ENCODE measurements around the gene MYOT. TPM values are rescaled to one million over a fixed set of nuclear protein-coding genes. Genes with fewer than 3 reads are reported as not detected.
"Not testable (repeated sequence)": the region's sequence is repeated elsewhere in the genome, so short reads cannot be mapped to it uniquely, and the experiment has no call there.

Gene MYOT
- total RNA-seq, 6 experiments from 2014 or later: not detected

- H3K27me3 Mint-ChIP-seq (ENCODE audit: insufficient read depth): peaks cover 12% of the 10 kb centered on the region; the same call in 1 of the 2 replicates
- H3K27ac Mint-ChIP-seq: no peak overlapping the region
- no peaks in the 10 kb centered on the region for H3K4me1 Mint-ChIP-seq (ENCODE audit: low read depth)
- H3K36me3 Mint-ChIP-seq (ENCODE audit: low read depth): no peaks in the 10 kb centered on the region
- TF ChIP-seq, protein P1, sequence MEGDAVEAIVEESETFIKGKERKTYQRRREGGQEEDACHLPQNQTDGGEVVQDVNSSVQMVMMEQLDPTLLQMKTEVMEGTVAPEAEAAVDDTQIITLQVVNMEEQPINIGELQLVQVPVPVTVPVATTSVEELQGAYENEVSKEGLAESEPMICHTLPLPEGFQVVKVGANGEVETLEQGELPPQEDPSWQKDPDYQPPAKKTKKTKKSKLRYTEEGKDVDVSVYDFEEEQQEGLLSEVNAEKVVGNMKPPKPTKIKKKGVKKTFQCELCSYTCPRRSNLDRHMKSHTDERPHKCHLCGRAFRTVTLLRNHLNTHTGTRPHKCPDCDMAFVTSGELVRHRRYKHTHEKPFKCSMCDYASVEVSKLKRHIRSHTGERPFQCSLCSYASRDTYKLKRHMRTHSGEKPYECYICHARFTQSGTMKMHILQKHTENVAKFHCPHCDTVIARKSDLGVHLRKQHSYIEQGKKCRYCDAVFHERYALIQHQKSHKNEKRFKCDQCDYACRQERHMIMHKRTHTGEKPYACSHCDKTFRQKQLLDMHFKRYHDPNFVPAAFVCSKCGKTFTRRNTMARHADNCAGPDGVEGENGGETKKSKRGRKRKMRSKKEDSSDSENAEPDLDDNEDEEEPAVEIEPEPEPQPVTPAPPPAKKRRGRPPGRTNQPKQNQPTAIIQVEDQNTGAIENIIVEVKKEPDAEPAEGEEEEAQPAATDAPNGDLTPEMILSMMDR (IDR thresholded peaks at IDR 0.05): no peak
- DNase-seq: no peak
- H3K9me3 Mint-ChIP-seq: no peaks in the 10 kb centered on the region
- H3K4me3 Mint-ChIP-seq: no peak overlapping the region
These were observed 11.5 kb upstream of the MYOT start for GRCh38 chr5:137856201-137856600.

GRCh38 chr5:137856916-137857862 lies 10.5 kb upstream of the MYOT start:
- TF ChIP-seq, protein P1 (IDR thresholded peaks at IDR 0.05): no peak
- H3K36me3 Mint-ChIP-seq (ENCODE audit: low read depth): no peaks in the 10 kb centered on the region
- no peaks in the 10 kb centered on the region for H3K9me3 Mint-ChIP-seq
- peaks cover 12% of the 10 kb centered on the region; the same call in 1 of the 2 replicates for H3K27me3 Mint-ChIP-seq (ENCODE audit: insufficient read depth)
- no peaks in the 10 kb centered on the region for H3K4me1 Mint-ChIP-seq (ENCODE audit: low read depth)
- no peak for DNase-seq
- H3K4me3 Mint-ChIP-seq: no peak overlapping the region
- H3K27ac Mint-ChIP-seq: no peak overlapping the region

- Mint-ChIP-seq H3K4me1 (ENCODE audit: low read depth) (no peaks in the 10 kb centered on the region), H3K36me3 (ENCODE audit: low read depth) (no peaks in the 10 kb centered on the region), H3K27ac (no peak overlapping the region), H3K9me3 (no peaks in the 10 kb centered on the region), H3K4me3 (peak overlapping the region; percentile 41; the same call in 1 of the 2 replicates), H3K27me3 (ENCODE audit: insufficient read depth) (peaks cover 13% of the 10 kb centered on the region; the same call in 1 of the 2 replicates)
- DNase-seq: no peak
- TF ChIP-seq, protein P1 (IDR thresholded peaks at IDR 0.05): no peak
These were observed 9.3 kb upstream of the MYOT start for GRCh38 chr5:137858223-137858916.

- DNase-seq: no peak
- H3K27me3 Mint-ChIP-seq (ENCODE audit: insufficient read depth): peaks cover 14% of the 10 kb centered on the region; the same call in 1 of the 2 replicates
- H3K9me3 Mint-ChIP-seq: no peaks in the 10 kb centered on the region
- no peak overlapping the region for H3K4me3 Mint-ChIP-seq
- TF ChIP-seq, protein P1 (IDR thresholded peaks at IDR 0.05): no peak
- no peaks in the 10 kb centered on the region for H3K4me1 Mint-ChIP-seq (ENCODE audit: low read depth)
- H3K27ac Mint-ChIP-seq: no peak overlapping the region
- H3K36me3 Mint-ChIP-seq (ENCODE audit: low read depth): no peaks in the 10 kb centered on the region
These were observed 8.7 kb upstream of the MYOT start for GRCh38 chr5:137858954-137859353.

- no peaks in the 10 kb centered on the region for H3K36me3 Mint-ChIP-seq (ENCODE audit: low read depth)
- no peak overlapping the region for H3K4me3 Mint-ChIP-seq
- H3K9me3 Mint-ChIP-seq: no peaks in the 10 kb centered on the region
- no peak overlapping the region for H3K27ac Mint-ChIP-seq
- DNase-seq: no peak
- TF ChIP-seq, protein P1 (IDR thresholded peaks at IDR 0.05): no peak
- no peaks in the 10 kb centered on the region for H3K4me1 Mint-ChIP-seq (ENCODE audit: low read depth)
- H3K27me3 Mint-ChIP-seq (ENCODE audit: insufficient read depth): peaks cover 12% of the 10 kb centered on the region; the same call in 1 of the 2 replicates
These were observed 5.4 kb upstream of the MYOT start for GRCh38 chr5:137862251-137862650.

GRCh38 chr5:137863653-137864052 lies 4.0 kb upstream of the MYOT start:
- not testable (repeated sequence) for H3K36me3 Mint-ChIP-seq (ENCODE audit: low read depth); H3K4me3 Mint-ChIP-seq; H3K9me3 Mint-ChIP-seq; H3K4me1 Mint-ChIP-seq (ENCODE audit: low read depth); H3K27ac Mint-ChIP-seq; DNase-seq
- H3K27me3 Mint-ChIP-seq (ENCODE audit: insufficient read depth): peaks cover 11% of the 10 kb centered on the region

All from HFFc6 (cell line).